GM12801 (cell line): ENCODE results near the gene CD101.

Source experiments
- CTCF ChIP-seq: IDR thresholded peaks from one replicate; pipeline ENCODE4 v1.5.1; 2011; ENCODE audit warnings: control low read depth; ENCODE audit not compliant: insufficient read length; ENCODE audit errors: extremely low read depth

Gene CD101

GRCh38 chr1:117032681-117033539 lies 31.4 kb downstream of the CD101 start:
- TF ChIP-seq CTCF, result no peak

GRCh38 chr1:117033772-117034171 lies 32.2 kb downstream of the CD101 start:
- no peak for TF ChIP-seq CTCF

GRCh38 chr1:117034791-117035290 lies 33.3 kb downstream of the CD101 start:
- no peak for TF ChIP-seq CTCF

GRCh38 chr1:117036018-117036461 lies 34.5 kb downstream of the CD101 start:
- no peak for TF ChIP-seq CTCF

- TF ChIP-seq CTCF, result no peak
These were observed 36.2 kb downstream of the CD101 start for GRCh38 chr1:117037802-117038201.

- no peak for TF ChIP-seq CTCF
These were observed 36.7 kb downstream of the CD101 start for GRCh38 chr1:117038236-117038635.

GRCh38 chr1:117044217-117044616 lies 42.7 kb downstream of the CD101 start:
- TF ChIP-seq CTCF, result no peak
